Activated CD8-positive, alpha-beta T cell treated with anti-CD3 and anti-CD28 coated beads, Interleukin-2, amount 10 ng/mL, durations not matched to agents 7 days and 5 days (primary cell): ENCODE data around the gene FDXR. TPM values are rescaled to one million over a fixed set of nuclear protein-coding genes. Genes with fewer than 3 reads are reported as not detected.

ENCODE experiments used
- ATAC-seq: fragments of 150-1000 bp; cut with Tn5 transposase; one replicate; pipeline ENCODE4 v1.10.0; 2021; ENCODE audit warnings: moderate library complexity
- CTCF ChIA-PET: fragments of 350-600 bp; sonication (Branson Sonifier 250); formaldehyde crosslinking; loops from one replicate; lab custom pipeline; 2021; ENCODE audit warnings: antibody characterized with exemption; lab: Charles Lee
- POLR2A ChIA-PET: fragments of 350-600 bp; sonication (Branson Sonifier 250); formaldehyde crosslinking; loops from one replicate; lab custom pipeline; 2021; ENCODE audit warnings: antibody characterized with exemption; lab: Charles Lee
- DNase-seq: peaks from one replicate; pipeline ENCODE4 v3.0.0-alpha.2; 2020
- H3K27ac Mint-ChIP-seq: one replicate; pipeline ENCODE4 v1.8.0; 2021; ENCODE audit warnings: mild to moderate bottlenecking, mixed read lengths
- H3K27me3 Mint-ChIP-seq: one replicate; pipeline ENCODE4 v1.8.0; 2021; ENCODE audit warnings: low read depth, mixed read lengths
- H3K36me3 Mint-ChIP-seq: one replicate; pipeline ENCODE4 v1.8.0; 2021; ENCODE audit warnings: low read depth, mixed read lengths
- H3K4me1 Mint-ChIP-seq: one replicate; pipeline ENCODE4 v1.8.0; 2021; ENCODE audit warnings: low read depth, mixed read lengths
- H3K4me3 Mint-ChIP-seq: one replicate; pipeline ENCODE4 v1.8.0; 2021; ENCODE audit warnings: mild to moderate bottlenecking, mixed read lengths
- H3K9me3 Mint-ChIP-seq: one replicate; pipeline ENCODE4 v1.8.0; 2022; ENCODE audit warnings: mixed read lengths; ENCODE audit not compliant: insufficient read depth
- total RNA-seq, 2 experiments: library from RNA; stranded (reverse); gene quantifications; one replicate each; pipeline ENCODE4 v1.2.3, GENCODE V29; 2021

FDXR gene
- total RNA-seq, 2 experiments from 2014 or later, result 29.5 to 35.5 TPM

DNA sequence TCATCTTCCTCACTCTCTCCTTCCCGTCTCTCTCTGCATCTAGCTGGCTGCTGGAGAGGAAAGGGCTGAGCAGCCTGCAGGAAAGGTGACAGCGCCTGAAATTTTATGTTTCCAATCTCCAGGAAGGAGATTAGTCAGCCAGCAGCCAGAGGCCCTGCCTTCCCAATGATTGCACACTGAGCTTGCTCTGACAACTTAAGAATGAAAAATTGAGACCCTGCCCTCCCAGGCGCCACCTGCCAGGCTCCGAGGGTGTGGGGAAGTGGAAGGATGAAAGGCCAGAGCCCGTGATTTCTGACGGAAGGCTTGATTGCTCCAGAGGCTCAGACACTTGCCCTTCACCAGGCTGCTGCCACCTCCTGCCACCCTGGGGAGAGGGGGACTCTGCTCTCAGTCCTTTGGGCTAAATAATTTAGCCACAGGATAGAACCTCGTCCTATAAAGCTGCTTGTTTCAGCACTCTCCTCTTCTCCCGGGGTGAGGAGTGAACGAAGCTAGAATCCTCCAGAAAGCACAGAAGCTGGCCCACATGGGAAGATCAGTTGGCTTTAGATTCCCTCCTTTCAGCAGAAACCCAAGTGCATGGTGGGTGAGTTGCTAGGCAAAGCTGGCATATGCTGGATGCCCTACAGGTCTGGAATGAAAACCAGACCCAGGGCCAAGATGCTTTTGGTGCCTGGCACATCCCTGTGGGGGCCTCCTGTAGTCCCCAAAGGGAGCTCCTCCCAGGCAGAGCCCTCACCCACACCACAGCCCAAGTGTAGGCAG is 46.7 kb downstream of the FDXR start:
- H3K4me1 Mint-ChIP-seq, result no peaks in the 10 kb centered on the region
- POLR2A ChIA-PET, result no interaction called here
- H3K4me3 Mint-ChIP-seq, result no peak overlapping the region
- DNase-seq (no peak), ATAC-seq (no peak)
- CTCF ChIA-PET, result no interaction called here
- H3K36me3 Mint-ChIP-seq, result no peaks in the 10 kb centered on the region
- no peaks in the 10 kb centered on the region for H3K27me3 Mint-ChIP-seq
- H3K27ac Mint-ChIP-seq, result no peak overlapping the region
- no peaks in the 10 kb centered on the region for H3K9me3 Mint-ChIP-seq

DNA sequence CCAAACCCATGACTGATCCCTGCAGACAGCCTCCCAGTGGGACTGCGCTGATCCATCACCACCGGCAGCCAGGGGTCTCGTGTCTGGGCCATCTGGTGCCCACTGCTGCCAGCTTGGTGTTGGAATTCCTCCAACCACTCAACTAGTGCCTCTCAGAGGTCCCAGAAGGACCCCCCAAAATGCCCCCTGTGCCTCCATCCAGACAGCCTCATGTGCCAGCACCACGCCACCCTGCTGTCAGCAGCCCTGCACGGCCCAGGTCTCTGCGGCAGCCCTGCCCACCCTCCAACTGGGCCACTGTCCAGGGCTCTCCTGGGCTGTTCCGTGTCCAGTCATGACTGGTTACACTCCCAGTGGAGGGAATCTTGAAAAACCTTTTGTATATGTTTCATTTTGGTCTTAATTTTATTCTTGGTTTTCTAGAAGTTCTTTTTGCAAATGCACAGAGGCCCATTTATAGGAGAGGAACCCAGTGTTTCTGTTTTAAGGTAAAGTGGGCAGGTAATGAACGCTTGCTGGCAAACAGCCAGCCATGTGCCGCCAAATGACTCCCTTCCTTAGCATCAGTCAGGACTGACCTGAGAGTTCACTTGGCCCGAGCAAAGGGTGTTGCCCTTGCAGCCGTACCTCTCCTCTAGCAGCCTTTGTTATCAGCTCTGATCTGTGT is 47.7 kb downstream of the FDXR start:
- ChIA-PET POLR2A (no interaction called here), CTCF (no interaction called here)
- Mint-ChIP-seq H3K27me3 (no peaks in the 10 kb centered on the region), H3K4me3 (no peak overlapping the region), H3K36me3 (no peaks in the 10 kb centered on the region), H3K27ac (no peak overlapping the region), H3K9me3 (no peaks in the 10 kb centered on the region), H3K4me1 (no peaks in the 10 kb centered on the region)
- no peak for ATAC-seq
- DNase-seq, result no peak

GRCh38 chr17:74822939-74823367 is 49.8 kb downstream of the FDXR start:
- no peak overlapping the region for H3K4me3 Mint-ChIP-seq
- no peaks in the 10 kb centered on the region for H3K27me3 Mint-ChIP-seq
- CTCF ChIA-PET, result no interaction called here
- ATAC-seq (no peak), DNase-seq (no peak)
- H3K27ac Mint-ChIP-seq, result no peak overlapping the region
- no peaks in the 10 kb centered on the region for H3K4me1 Mint-ChIP-seq
- H3K36me3 Mint-ChIP-seq, result peaks cover 6% of the 10 kb centered on the region
- POLR2A ChIA-PET, result no interaction called here
- no peaks in the 10 kb centered on the region for H3K9me3 Mint-ChIP-seq

DNA sequence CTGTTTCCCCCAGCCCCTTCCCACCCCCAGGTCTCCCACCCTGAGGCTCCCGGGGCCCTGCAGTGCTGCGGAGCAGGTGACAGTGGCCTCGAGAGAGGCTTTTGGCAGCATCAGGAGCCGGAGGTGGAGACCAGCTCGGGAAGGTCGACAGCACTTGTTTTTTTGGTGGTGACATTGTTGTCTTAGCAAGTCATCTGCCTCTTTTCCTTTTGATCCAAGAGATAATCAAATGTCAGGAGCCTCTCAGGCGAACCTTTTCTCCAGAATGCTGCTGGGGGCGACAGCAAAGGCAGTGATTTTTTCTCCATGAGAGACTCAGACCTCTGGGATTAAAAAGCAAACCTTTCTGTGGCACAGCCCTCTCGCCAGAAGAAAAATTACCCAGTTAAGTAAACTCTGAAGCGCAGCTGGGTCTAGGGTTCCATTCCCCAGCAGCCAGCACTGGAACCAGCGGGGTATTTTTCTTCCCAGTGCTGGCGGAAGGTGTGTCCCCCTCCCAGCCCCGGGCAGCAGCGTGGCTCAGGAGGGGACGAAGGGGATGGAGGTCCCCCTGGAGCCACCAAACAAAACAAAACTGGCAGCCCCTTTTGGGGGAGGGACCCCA is 50.4 kb downstream of the FDXR start:
- POLR2A ChIA-PET, result no interaction called here
- Mint-ChIP-seq H3K27me3 (no peaks in the 10 kb centered on the region), H3K4me3 (no peak overlapping the region), H3K9me3 (no peaks in the 10 kb centered on the region), H3K4me1 (no peaks in the 10 kb centered on the region), H3K27ac (no peak overlapping the region), H3K36me3 (peaks cover 6% of the 10 kb centered on the region)
- CTCF ChIA-PET, result no interaction called here
- no peak for DNase-seq
- ATAC-seq, result no peak

DNA sequence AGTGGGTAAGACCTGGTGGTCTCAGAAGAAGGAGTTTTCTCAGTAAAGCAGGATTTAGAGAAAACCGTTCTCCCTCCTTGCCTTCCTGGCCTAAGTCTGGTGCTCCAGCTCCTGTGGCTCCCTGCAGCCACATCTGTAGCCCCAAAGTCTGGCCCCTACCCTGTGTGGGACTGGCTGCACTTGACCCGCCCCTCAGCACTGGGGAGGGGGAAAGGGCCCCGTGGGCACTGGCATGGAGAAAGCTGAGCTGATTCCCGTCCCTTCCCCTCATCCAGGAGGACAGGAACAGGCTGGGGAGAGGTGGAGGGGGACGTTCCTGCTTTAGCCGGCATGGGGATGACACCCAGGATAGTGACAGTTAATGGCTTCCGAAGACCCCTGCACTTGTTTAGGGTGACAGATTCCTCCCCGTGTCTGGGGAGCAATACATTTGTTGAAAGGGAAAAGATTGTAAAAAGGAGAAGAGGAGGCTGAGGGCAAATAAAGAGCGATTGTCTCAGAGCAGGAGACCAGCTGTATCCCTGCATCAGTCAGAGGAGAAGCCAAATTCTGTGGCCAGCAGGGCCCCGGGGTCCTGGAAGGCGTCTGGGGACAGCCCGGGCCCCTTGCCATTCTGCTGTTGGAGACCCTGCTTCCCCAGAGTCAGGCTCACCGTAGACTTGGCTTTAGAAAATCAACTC is 51.0 kb downstream of the FDXR start:
- Mint-ChIP-seq H3K36me3 (peaks cover 6% of the 10 kb centered on the region), H3K27me3 (no peaks in the 10 kb centered on the region), H3K4me1 (no peaks in the 10 kb centered on the region), H3K27ac (no peak overlapping the region), H3K4me3 (no peak overlapping the region), H3K9me3 (no peaks in the 10 kb centered on the region)
- ChIA-PET POLR2A (no interaction called here), CTCF (no interaction called here)
- no peak for DNase-seq
- ATAC-seq, result no peak

GRCh38 chr17:74819801-74820436 is 52.9 kb downstream of the FDXR start:
- H3K36me3 Mint-ChIP-seq, result peaks cover 12% of the 10 kb centered on the region
- DNase-seq (no peak), ATAC-seq (no peak)
- peaks cover 12% of the 10 kb centered on the region for H3K4me1 Mint-ChIP-seq
- CTCF ChIA-PET, result interaction anchor here (0.8 kb wide), 2 partner anchors 28 to 45 kb away, joined by 3 read pairs; no protein-coding TSS in a partner anchor
- H3K9me3 Mint-ChIP-seq, result no peaks in the 10 kb centered on the region
- POLR2A ChIA-PET, result interaction anchor here (0.8 kb wide), 1 partner anchor 10 kb away, joined by 3 read pairs; no protein-coding TSS in a partner anchor
- H3K27ac Mint-ChIP-seq, result no peak overlapping the region
- H3K27me3 Mint-ChIP-seq, result no peaks in the 10 kb centered on the region
- no peak overlapping the region for H3K4me3 Mint-ChIP-seq

DNA sequence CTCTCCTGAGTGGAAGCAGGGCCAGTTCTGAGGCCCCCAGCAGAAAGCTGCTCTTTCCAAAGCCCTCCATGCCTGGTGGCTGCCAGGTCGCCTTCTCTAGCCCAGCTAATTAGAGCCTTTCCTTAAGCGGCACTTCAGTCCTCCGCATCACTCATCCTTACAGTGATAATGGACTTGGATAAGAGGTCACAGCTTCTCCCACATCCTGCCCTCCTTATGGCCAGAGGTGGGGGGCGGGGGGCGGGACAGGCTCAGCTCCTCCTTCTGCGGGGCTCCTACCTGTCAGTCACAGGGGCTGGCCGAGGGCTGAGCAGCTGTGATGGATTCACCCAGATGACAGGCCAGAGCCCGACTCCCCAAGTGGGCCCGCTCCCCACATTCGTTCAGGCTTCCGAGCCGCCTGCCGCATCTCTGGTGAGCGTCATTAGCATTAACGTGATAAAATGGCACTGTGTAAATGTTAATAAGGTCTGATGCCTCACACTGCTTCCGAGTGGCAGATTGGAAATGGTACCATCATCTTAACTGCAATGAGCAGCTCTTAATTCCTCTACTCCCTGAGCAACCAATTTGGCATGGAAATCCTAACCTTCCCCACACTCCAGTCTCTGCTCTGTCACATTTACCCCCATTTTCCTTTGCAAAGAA is 54.4 kb downstream of the FDXR start:
- H3K27ac Mint-ChIP-seq, result no peak overlapping the region
- CTCF ChIA-PET, result no interaction called here
- POLR2A ChIA-PET, result no interaction called here

GRCh38 chr17:74816905-74817620 is 55.7 kb downstream of the FDXR start:
- H3K36me3 Mint-ChIP-seq, result peaks cover 20% of the 10 kb centered on the region
- POLR2A ChIA-PET, result no interaction called here
- H3K4me3 Mint-ChIP-seq, result no peak overlapping the region
- no peak overlapping the region for H3K27ac Mint-ChIP-seq
- ATAC-seq (no peak), DNase-seq (no peak)
- H3K9me3 Mint-ChIP-seq, result no peaks in the 10 kb centered on the region
- CTCF ChIA-PET, result interaction anchor here (0.7 to 1.5 kb wide), 3 partner anchors 26 to 523 kb away, joined by 3 to 6 read pairs (median 3); no protein-coding TSS in a partner anchor
- H3K27me3 Mint-ChIP-seq, result no peaks in the 10 kb centered on the region
- peaks cover 14% of the 10 kb centered on the region for H3K4me1 Mint-ChIP-seq

More for the DNA sequence above, 54.4 kb downstream of the FDXR start:
- Mint-ChIP-seq H3K4me3 (no peak overlapping the region), H3K27me3 (no peaks in the 10 kb centered on the region), H3K36me3 (peaks cover 17% of the 10 kb centered on the region), H3K4me1 (peaks cover 14% of the 10 kb centered on the region), H3K9me3 (no peaks in the 10 kb centered on the region)
- ATAC-seq (no peak), DNase-seq (no peak)

- ChIA-PET CTCF (interaction anchor here (1.4 to 1.5 kb wide), 2 partner anchors 24 to 31 kb away, joined by 3 to 6 read pairs; no protein-coding TSS in a partner anchor), POLR2A (no interaction called here)
- Mint-ChIP-seq H3K27me3 (no peaks in the 10 kb centered on the region), H3K27ac (no peak overlapping the region), H3K4me3 (no peak overlapping the region), H3K4me1 (peaks cover 14% of the 10 kb centered on the region), H3K9me3 (no peaks in the 10 kb centered on the region), H3K36me3 (peaks cover 20% of the 10 kb centered on the region)
- ATAC-seq, result no peak
- no peak for DNase-seq
Observed at GRCh38 chr17:74815550-74816370, 57.0 kb downstream of the FDXR start.

GRCh38 chr17:74815067-74815466 is 57.7 kb downstream of the FDXR start:
- H3K4me1 Mint-ChIP-seq, result peaks cover 14% of the 10 kb centered on the region
- POLR2A ChIA-PET, result no interaction called here
- no peak for DNase-seq
- no peak overlapping the region for H3K27ac Mint-ChIP-seq
- CTCF ChIA-PET, result interaction anchor here (1.5 kb wide), 1 partner anchor 24 kb away, joined by 6 read pairs; no protein-coding TSS in a partner anchor
- H3K27me3 Mint-ChIP-seq, result no peaks in the 10 kb centered on the region
- no peak for ATAC-seq
- peaks cover 20% of the 10 kb centered on the region for H3K36me3 Mint-ChIP-seq
- no peak overlapping the region for H3K4me3 Mint-ChIP-seq
- no peaks in the 10 kb centered on the region for H3K9me3 Mint-ChIP-seq
